ENCODE results near the gene MRGPRG. TPM values are rescaled to one million over a fixed set of nuclear protein-coding genes. Genes with fewer than 3 reads are reported as not detected.

Gene MRGPRG
- total RNA-seq, 1 experiment from 2014 or later = not detected

DNA sequence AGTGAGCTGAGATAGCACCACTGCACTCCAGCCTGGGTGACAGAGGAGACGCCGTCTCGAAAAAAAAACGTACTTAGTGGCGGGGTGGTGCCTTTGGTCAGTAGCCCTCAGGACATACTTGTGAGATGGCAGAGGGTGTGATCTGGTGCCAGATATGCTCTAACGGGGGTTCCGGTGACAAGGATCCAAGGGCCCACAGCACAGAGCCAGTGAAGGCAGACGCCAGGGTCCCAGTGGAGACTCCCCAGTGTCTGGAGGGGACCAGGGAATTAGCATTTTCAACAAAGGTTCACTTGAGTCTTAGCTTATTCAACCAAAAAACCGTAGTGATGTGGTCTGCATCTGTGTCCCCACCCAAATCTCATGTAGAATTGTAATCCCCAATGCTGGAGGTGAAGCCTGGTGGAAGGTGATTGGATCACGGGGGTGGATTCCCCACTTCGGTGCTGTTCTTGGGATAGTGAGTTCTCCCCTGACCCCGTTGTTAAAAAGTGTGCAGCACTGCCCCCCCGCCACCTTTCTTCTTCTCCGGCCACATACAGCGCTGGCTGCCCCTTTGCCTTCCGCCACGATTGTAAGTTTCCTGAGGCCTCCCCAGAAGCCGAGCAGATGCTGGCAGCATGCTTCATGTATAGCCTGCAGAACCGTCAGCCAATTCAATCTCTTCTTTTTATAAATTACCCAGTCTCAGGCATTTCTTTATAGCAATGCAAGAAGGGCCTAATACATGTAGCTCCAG is 26.9 kb downstream of the MRGPRG start:
- Histone ChIP-seq H3K79me2 (ENCODE audit: insufficient read depth, low read length) (no peaks in the 10 kb centered on the region), H3K4me3 (replicated peaks in 1 of 2; ENCODE audit: low read depth in 1 of 2, low read length in 2 of 2) (no peak overlapping the region), H3K36me3 (ENCODE audit: control insufficient read depth in 1 of 2, insufficient read depth in 2 of 2, low read length in 2 of 2) (no peaks in the 10 kb centered on the region), H3K4me1 (ENCODE audit: control insufficient read depth in 1 of 2, insufficient read depth in 2 of 2, low read length in 2 of 2) (no peaks in the 10 kb centered on the region), H2AFZ (ENCODE audit: low read depth, low read length, poor library complexity, severe bottlenecking) (no peak overlapping the region), H3K9me2 (ENCODE audit: insufficient read depth) (no peaks in the 10 kb centered on the region), H3K27ac (ENCODE audit: low read depth, low read length) (no peak overlapping the region), H3K27me3 (ENCODE audit: insufficient read depth, low read length) (no peaks in the 10 kb centered on the region), H3K9ac (ENCODE audit: low read length) (no peak overlapping the region), H3K4me2 (ENCODE audit: low read length) (no peak overlapping the region), H3K9me3 (ENCODE audit: control insufficient read depth in 1 of 2, insufficient read depth in 1 of 2, low read depth in 1 of 2, low read length in 2 of 2) (no peaks in the 10 kb centered on the region), H4K20me1 (ENCODE audit: insufficient read depth) (no peaks in the 10 kb centered on the region)
- POLR2A ChIA-PET = no interaction called here
- BruUV-seq (replicated peaks) = no TSS peak
- TF ChIP-seq ZNF274 (IDR thresholded peaks at IDR 0.05; ENCODE audit: low read depth, low read length) (no peak), CTCF (IDR thresholded peaks at IDR 0.05 in 2 of 3, conservative IDR thresholded peaks at IDR 0.05 in 1 of 3; ENCODE audit: borderline replicate concordance in 1 of 3, insufficient read depth in 1 of 3, low read depth in 2 of 3, low read length in 2 of 3) (no peak), SRF (IDR thresholded peaks at IDR 0.05; ENCODE audit: low read depth) (no peak), POLR2AphosphoS5 (IDR thresholded peaks at IDR 0.05; ENCODE audit: low read depth, low read length) (no peak)
- CTCF ChIA-PET = no interaction called here
- intact Hi-C loops (cut with micrococcal nuclease) = no loop called here
- DNase-seq (ENCODE audit: low read depth, low spot score) = no peak
- RAD21 ChIA-PET (ENCODE audit: low non-redundant PET in 1 of 2, low total read pairs in 2 of 2, uncharacterized antibody in 2 of 2, unreplicated experiment in 2 of 2) = no interaction called here
- ATAC-seq = no peak

GRCh38 chr11:3190600-3190999 is 28.0 kb downstream of the MRGPRG start:
- Histone ChIP-seq H3K4me2 (ENCODE audit: low read length) (no peak overlapping the region), H3K36me3 (ENCODE audit: control insufficient read depth in 1 of 2, insufficient read depth in 2 of 2, low read length in 2 of 2) (no peaks in the 10 kb centered on the region), H3K79me2 (ENCODE audit: insufficient read depth, low read length) (no peaks in the 10 kb centered on the region), H3K9me3 (ENCODE audit: control insufficient read depth in 1 of 2, insufficient read depth in 1 of 2, low read depth in 1 of 2, low read length in 2 of 2) (no peaks in the 10 kb centered on the region), H3K27ac (ENCODE audit: low read depth, low read length) (no peak overlapping the region), H2AFZ (ENCODE audit: low read depth, low read length, poor library complexity, severe bottlenecking) (no peak overlapping the region), H4K20me1 (ENCODE audit: insufficient read depth) (no peaks in the 10 kb centered on the region), H3K9ac (ENCODE audit: low read length) (no peak overlapping the region), H3K4me1 (ENCODE audit: control insufficient read depth in 1 of 2, insufficient read depth in 2 of 2, low read length in 2 of 2) (no peaks in the 10 kb centered on the region), H3K27me3 (ENCODE audit: insufficient read depth, low read length) (no peaks in the 10 kb centered on the region), H3K4me3 (replicated peaks in 1 of 2; ENCODE audit: low read depth in 1 of 2, low read length in 2 of 2) (no peak overlapping the region), H3K9me2 (ENCODE audit: insufficient read depth) (no peaks in the 10 kb centered on the region)
- no peak for DNase-seq (ENCODE audit: low read depth, low spot score)
- intact Hi-C loops (cut with micrococcal nuclease) = no loop called here
- no peak for ATAC-seq
- BruUV-seq (replicated peaks) = no TSS peak
- ChIA-PET RAD21 (ENCODE audit: low non-redundant PET in 1 of 2, low total read pairs in 2 of 2, uncharacterized antibody in 2 of 2, unreplicated experiment in 2 of 2) (no interaction called here), CTCF (no interaction called here), POLR2A (no interaction called here)
- no peak for TF ChIP-seq ZBTB33 (IDR thresholded peaks at IDR 0.05; ENCODE audit: extremely low read depth, insufficient replicate concordance, low read length)
- TF ChIP-seq CBX3 (IDR thresholded peaks at IDR 0.05; ENCODE audit: low read depth) = no peak
- no peak for TF ChIP-seq POLR2A (IDR thresholded peaks at IDR 0.05; ENCODE audit: borderline replicate concordance, extremely low read depth, insufficient read depth, insufficient read length)
- no peak for TF ChIP-seq SP1 (IDR thresholded peaks at IDR 0.05; ENCODE audit: low read depth)
- TF ChIP-seq JUND (IDR thresholded peaks at IDR 0.05) = no peak
- no peak for TF ChIP-seq EZH2phosphoT487 (IDR thresholded peaks at IDR 0.05; ENCODE audit: borderline replicate concordance)
- TF ChIP-seq POLR2AphosphoS5 (IDR thresholded peaks at IDR 0.05; ENCODE audit: low read depth, low read length) = no peak
- TF ChIP-seq TCF7L2 (IDR thresholded peaks at IDR 0.05; ENCODE audit: borderline replicate concordance, extremely low read depth, insufficient read depth, insufficient read length) = no peak
- TF ChIP-seq RAD21 (IDR thresholded peaks at IDR 0.05; ENCODE audit: low read depth) = no peak
- no peak for TF ChIP-seq FOSL1 (IDR thresholded peaks at IDR 0.05; ENCODE audit: low read depth)
- no peak for TF ChIP-seq ELF1 (IDR thresholded peaks at IDR 0.05; ENCODE audit: borderline replicate concordance, low read depth)
- TF ChIP-seq SIN3A (IDR thresholded peaks at IDR 0.05; ENCODE audit: low read depth) = no peak

All from HCT116 (cell line).